Panc1 (cell line): ENCODE measurements around the gene PRKG1.

Experiments
- CTCF ChIP-seq: fragments of 450-650 bp; IDR thresholded peaks from 2 replicates; pipeline ENCODE4 v1.5.1; 2017; ENCODE audit warnings: mild to moderate bottlenecking
- POLR2AphosphoS5 ChIP-seq: IDR thresholded peaks from 2 replicates; pipeline ENCODE4 v1.6.1; 2012; ENCODE audit warnings: mild to moderate bottlenecking, low read depth, low read length, moderate library complexity
- REST ChIP-seq, 2 experiments: IDR thresholded peaks; 2 replicates each; pipeline ENCODE4 v1.6.1; 2011 to 2012; ENCODE audit warnings: low read depth in 2 of 2, control low read depth in 1 of 2, low read length in 1 of 2, mild to moderate bottlenecking in 1 of 2, moderate library complexity in 1 of 2; ENCODE audit not compliant: insufficient read depth in 1 of 2
- SIN3A ChIP-seq: IDR thresholded peaks from 2 replicates; pipeline ENCODE4 v1.6.1; 2012; ENCODE audit warnings: low read depth, mild to moderate bottlenecking, low read length, moderate library complexity, borderline replicate concordance; ENCODE audit not compliant: insufficient read depth
- TCF7L2 ChIP-seq: IDR thresholded peaks from 2 replicates; pipeline ENCODE4 v1.6.1; 2011; ENCODE audit warnings: mild to moderate bottlenecking, low read depth, low read length, inconsistent platforms

GRCh38 chr10:51724038-51724437 is 649.8 kb downstream of the PRKG1 start:
- TF ChIP-seq CTCF (no peak), POLR2AphosphoS5 (no peak), SIN3A (no peak), TCF7L2 (no peak), REST (IDR thresholded peaks at IDR 0.05; ENCODE audit: insufficient read depth in 1 of 2, low read depth in 2 of 2, low read length in 1 of 2) (no peak)
